GM21447 (cell line): ENCODE results near the gene IQCH.
A peak's percentile ranks its signal among the peaks of the same experiment; 100 is the strongest.

Experiments
- ATAC-seq: cut with Tn5 transposase; IDR thresholded peaks from one replicate; pipeline ENCODE4 v1.9.1; 2021; ENCODE audit not compliant: unreplicated experiment

The IQCH gene

GRCh38 chr15:67254238-67255175 lies at the start of gene IQCH, which contains the start of gene AAGAB:
IQCH (plus strand) TSS chr15:67254786; CDS start chr15:67254897, 111 bp downstream.
AAGAB (minus strand) TSS chr15:67254661; CDS start chr15:67254631, 30 bp downstream.
- peak; percentile 86 for ATAC-seq

- no peak for ATAC-seq
Observed at GRCh38 chr15:67207555-67208207, 46.9 kb upstream of the IQCH start.

GRCh38 chr15:67208396-67208795 lies 46.2 kb upstream of the IQCH start:
- ATAC-seq: no peak

- no peak for ATAC-seq
Observed at GRCh38 chr15:67210555-67211168, 43.9 kb upstream of the IQCH start.

GRCh38 chr15:67212684-67213367 lies 41.8 kb upstream of the IQCH start:
- no peak for ATAC-seq

GRCh38 chr15:67215102-67215501 lies 39.5 kb upstream of the IQCH start:
- no peak for ATAC-seq

- ATAC-seq: no peak
Observed at GRCh38 chr15:67216859-67217258, 37.7 kb upstream of the IQCH start.

GRCh38 chr15:67218428-67218827 lies 36.2 kb upstream of the IQCH start:
- ATAC-seq: no peak

- ATAC-seq: no peak
Observed at GRCh38 chr15:67219288-67219687, 35.3 kb upstream of the IQCH start.

GRCh38 chr15:67224889-67225288 lies 29.7 kb upstream of the IQCH start:
- no peak for ATAC-seq

- no peak for ATAC-seq
Observed at GRCh38 chr15:67225336-67225735, 29.2 kb upstream of the IQCH start.

GRCh38 chr15:67227431-67227830 lies 27.2 kb upstream of the IQCH start:
- ATAC-seq: no peak

GRCh38 chr15:67227846-67228245 lies 26.7 kb upstream of the IQCH start:
- ATAC-seq: no peak

GRCh38 chr15:67228286-67228685 lies 26.3 kb upstream of the IQCH start:
- ATAC-seq: no peak

GRCh38 chr15:67230504-67230903 lies 24.1 kb upstream of the IQCH start:
- no peak for ATAC-seq

- no peak for ATAC-seq
Observed at GRCh38 chr15:67232591-67232990, 22.0 kb upstream of the IQCH start.

GRCh38 chr15:67240235-67241131 lies 14.1 kb upstream of the IQCH start:
- peak; percentile 13 for ATAC-seq

- peak; percentile 84 for ATAC-seq
Observed at GRCh38 chr15:67241132-67241855, 13.3 kb upstream of the IQCH start.

- no peak for ATAC-seq
Observed at GRCh38 chr15:67242708-67243111, 11.9 kb upstream of the IQCH start.
